ENCODE data around the gene CDT1. TPM values are rescaled to one million over a fixed set of nuclear protein-coding genes. Genes with fewer than 3 reads are reported as not detected.
"Not testable (repeated sequence)": the region's sequence is repeated elsewhere in the genome, so short reads cannot be mapped to it uniquely, and the experiment has no call there.

The CDT1 gene
- total and polyA plus RNA-seq, 5 donors: 0.27 to 3.1 (median 0.67) TPM

DNA sequence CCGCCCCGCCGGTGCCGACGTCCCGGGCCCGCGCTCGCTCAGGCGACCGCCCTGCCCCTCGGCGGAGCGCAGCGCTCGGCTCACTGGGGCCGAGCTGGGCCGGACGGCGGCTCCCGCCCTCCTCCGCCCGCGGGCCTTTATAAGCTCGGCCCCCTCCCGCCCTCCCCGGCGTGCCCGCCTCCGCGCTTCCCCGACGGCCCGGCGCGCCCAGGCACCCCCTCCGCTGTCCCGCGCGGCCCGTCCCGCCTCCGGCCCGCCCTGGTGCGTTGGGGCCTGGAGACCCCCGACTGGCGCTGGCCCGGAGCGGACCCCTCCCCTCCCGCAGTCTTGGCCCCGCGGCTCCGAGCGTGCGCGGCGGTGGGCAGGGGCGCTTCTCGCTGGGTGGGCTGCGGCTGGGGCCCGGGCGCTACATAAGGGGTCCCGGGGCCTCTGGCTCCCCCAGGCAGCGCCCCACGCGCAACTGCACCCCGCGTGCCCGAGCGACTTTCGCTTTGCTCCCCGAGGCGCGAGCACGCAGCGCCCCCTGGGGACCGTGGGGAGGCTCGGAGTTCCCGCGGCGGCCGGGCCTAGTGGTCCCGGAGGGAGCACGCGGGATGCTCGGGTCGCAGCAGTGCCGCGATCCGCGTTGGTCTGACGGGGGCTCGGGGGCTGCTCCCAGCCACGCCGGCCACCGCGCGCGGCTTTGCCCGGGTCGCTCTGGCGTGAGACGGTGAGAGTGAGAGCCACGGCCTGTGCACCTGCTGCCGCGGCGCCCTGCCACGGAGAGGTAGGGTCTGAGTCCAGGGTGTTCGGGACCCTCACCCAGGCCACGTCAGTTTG lies 18.3 kb upstream of the CDT1 start, which contains the start of gene PIEZO1:
TSS of gene PIEZO1 (minus strand) at position 115 of the 819 bp plus-strand sequence. CDS start 256 bp downstream, outside the sequence.
- H3K27me3 ChIP-seq (ENCODE audit: control insufficient read depth, insufficient read depth): no peaks in the 10 kb centered on the region
- peak within 1 kb of the TSS; percentile 58 for H3K27ac ChIP-seq (ENCODE audit: low read length)
- WGBS: 4% methylated on average over 110 of the region's 110 CpGs
- peak within 1 kb of the TSS; percentile 70 for H3K4me3 ChIP-seq (ENCODE audit: low read length)
- no peaks in the 10 kb centered on the region for H3K4me1 ChIP-seq (ENCODE audit: control insufficient read depth, insufficient read depth, low read length)
- intact Hi-C loops (cut with DNase I): loop anchor here in 2 of 4 donors (2.0 to 5.0 kb wide), 2 partner anchors 41 to 43 kb away; no protein-coding TSS in a partner anchor
- peak; percentile 76 to 93 (median 92) for DNase-seq
- H3K9me3 ChIP-seq (ENCODE audit: control insufficient read depth, low read length): no peaks in the 10 kb centered on the region
- ATAC-seq: peak; percentile 57 to 59

DNA sequence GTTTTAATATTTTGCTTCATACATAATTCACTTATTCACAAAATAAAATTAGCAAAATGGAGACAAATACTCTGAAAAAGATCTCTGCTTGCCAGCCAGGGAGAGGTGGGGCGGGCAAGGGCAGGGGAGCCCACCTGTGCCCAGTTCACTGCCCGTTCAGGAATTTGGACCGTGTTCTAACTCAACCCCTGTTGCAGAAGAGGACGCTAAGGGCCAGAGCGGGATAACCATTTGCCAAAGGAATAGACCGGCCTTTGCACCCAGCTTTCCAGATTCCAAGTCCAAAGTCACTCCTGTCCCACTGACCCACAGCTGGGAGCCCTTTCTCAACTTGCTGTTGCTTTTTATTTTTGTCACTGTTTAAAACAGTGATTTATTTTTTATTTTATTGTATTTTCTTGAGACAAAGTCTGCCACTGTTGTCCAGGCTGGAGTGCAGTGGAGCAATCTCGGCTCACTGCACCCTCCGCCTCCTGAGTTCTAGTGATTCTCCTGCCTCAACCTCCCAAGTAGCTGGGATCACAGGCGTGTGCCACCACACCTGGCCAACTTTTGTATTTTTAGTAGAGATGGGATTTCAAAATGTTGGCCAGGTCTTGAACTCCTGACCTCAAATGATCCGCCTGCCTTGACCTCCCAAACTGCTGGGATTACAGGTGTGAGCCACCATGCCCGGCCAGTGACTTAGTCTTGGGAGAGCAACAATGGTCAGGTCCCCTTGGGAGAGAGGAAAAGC lies 15.8 kb upstream of the CDT1 start:
- 91% methylated on average over 11 of the region's 11 CpGs for WGBS
- no peak overlapping the region for H3K27ac ChIP-seq (ENCODE audit: low read length)
- intact Hi-C loops (cut with DNase I): loop anchor here in 1 of 4 donors (5.0 kb wide), 1 partner anchor 45 kb away; no protein-coding TSS in a partner anchor
- no peaks in the 10 kb centered on the region for H3K27me3 ChIP-seq (ENCODE audit: control insufficient read depth, insufficient read depth)
- DNase-seq (no peak), ATAC-seq (no peak)
- H3K4me1 ChIP-seq (ENCODE audit: control insufficient read depth, insufficient read depth, low read length): no peaks in the 10 kb centered on the region
- H3K4me3 ChIP-seq (ENCODE audit: low read length): no peak overlapping the region
- no peaks in the 10 kb centered on the region for H3K9me3 ChIP-seq (ENCODE audit: control insufficient read depth, low read length)

DNA sequence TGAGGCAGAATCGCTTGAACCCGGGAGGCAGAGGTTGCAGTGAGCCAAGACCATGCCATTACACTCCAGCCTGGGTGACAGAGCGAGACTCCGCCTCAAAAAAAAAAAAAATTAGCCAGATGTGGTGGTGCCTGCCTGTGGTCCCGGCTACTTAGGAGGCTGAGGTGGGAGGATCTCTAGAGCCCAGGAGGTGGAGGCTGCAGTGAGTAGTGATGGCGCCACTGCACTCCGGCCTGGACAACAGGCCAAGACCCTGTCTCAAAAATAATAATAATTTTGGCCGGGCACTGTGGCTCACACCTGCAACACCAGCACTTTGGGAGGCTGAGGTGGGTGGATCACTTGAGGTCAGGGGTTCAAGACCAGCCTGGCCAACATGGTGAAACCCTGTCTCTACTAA lies 14.8 kb upstream of the CDT1 start:
- not testable (repeated sequence) for H3K27ac ChIP-seq (ENCODE audit: low read length); H3K4me3 ChIP-seq (ENCODE audit: low read length); H3K27me3 ChIP-seq (ENCODE audit: control insufficient read depth, insufficient read depth); ATAC-seq; DNase-seq; H3K4me1 ChIP-seq (ENCODE audit: control insufficient read depth, insufficient read depth, low read length); H3K9me3 ChIP-seq (ENCODE audit: control insufficient read depth, low read length)
- WGBS: 95% methylated on average over 8 of the region's 8 CpGs
- intact Hi-C loops (cut with DNase I): loop anchor here in 1 of 4 donors (5.0 kb wide), 1 partner anchor 46 kb away; no protein-coding TSS in a partner anchor

DNA sequence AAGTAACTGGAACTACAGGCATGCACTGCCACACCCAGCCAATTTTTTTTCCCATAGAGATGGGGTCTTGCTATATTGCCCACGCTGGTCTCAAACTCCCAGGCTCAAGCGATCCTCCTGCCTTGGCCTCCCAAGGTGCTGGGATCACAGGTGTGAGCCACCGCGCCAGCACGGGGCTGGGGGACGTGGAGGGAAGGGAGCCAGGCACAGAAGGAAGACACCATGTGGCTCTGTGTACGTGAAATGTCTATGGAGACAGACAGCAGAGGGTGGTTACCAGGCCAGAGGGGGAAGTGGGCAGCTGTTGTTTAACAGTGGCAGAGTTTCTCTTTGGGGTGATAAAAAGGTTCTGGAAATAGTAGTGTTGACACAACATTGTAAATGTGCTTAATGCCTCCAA lies 14.0 kb upstream of the CDT1 start:
- Histone ChIP-seq H3K4me1 (ENCODE audit: control insufficient read depth, insufficient read depth, low read length) (no peaks in the 10 kb centered on the region), H3K9me3 (ENCODE audit: control insufficient read depth, low read length) (no peaks in the 10 kb centered on the region), H3K27ac (ENCODE audit: low read length) (no peak overlapping the region), H3K27me3 (ENCODE audit: control insufficient read depth, insufficient read depth) (no peaks in the 10 kb centered on the region), H3K4me3 (ENCODE audit: low read length) (no peak overlapping the region)
- DNase-seq: no peak
- 84% methylated on average over 7 of the region's 7 CpGs for WGBS
- no peak for ATAC-seq
- intact Hi-C loops (cut with DNase I): loop anchor here in 1 of 4 donors (5.0 kb wide), 1 partner anchor 47 kb away; no protein-coding TSS in a partner anchor

DNA sequence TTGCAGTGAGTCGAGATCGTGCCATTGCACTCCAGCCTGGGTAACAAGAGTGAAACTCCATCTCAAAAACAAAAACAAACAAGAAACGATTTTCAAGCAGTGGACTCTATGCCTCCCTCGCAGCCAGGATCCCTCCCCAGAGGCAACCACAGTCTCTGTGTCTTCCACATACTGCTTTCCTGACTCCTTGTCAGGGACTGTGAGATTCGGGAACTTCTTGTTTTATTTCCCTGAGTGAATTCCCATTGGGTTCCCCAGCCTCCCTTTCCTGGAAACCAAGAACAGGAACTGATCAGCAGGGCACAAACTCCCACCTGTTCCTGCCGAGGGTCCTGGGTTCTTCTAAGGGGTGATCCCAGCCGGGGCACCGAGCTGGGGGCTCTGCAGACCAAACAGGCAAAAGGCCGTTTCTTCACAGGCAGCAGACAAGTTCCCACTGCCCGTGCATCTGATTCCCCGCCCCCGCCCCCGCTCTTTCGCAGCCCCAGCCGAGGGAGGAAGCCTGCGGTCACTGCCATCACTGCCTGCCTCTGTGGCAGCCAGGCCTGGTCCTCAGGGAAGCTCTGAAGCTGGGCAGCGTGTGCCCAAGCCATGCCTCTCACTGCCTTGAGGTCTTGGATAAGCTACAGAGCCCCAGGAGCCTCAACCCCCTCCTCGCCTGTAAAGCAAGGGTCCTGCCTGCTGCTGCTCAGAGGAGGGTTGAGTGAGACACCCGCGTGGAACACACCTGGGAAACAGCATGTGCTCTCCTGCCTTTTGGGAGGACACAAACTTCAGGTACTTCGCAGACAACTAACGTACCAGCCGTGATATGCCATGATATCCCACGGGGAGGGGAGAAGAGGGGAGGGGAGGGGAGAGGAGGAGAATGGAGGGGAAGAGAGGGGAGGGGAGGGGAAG lies 13.0 kb upstream of the CDT1 start:
- Histone ChIP-seq H3K27ac (ENCODE audit: low read length) (no peak overlapping the region), H3K4me3 (ENCODE audit: low read length) (no peak overlapping the region), H3K27me3 (ENCODE audit: control insufficient read depth, insufficient read depth) (no peaks in the 10 kb centered on the region), H3K4me1 (ENCODE audit: control insufficient read depth, insufficient read depth, low read length) (no peaks in the 10 kb centered on the region), H3K9me3 (ENCODE audit: control insufficient read depth, low read length) (no peaks in the 10 kb centered on the region)
- intact Hi-C loops (cut with DNase I): no loop called here
- DNase-seq (peak in 2 of 3 donors; percentile 80 to 82), ATAC-seq (peak; percentile 32 to 39)
- WGBS: 16% methylated on average over 24 of the region's 24 CpGs

DNA sequence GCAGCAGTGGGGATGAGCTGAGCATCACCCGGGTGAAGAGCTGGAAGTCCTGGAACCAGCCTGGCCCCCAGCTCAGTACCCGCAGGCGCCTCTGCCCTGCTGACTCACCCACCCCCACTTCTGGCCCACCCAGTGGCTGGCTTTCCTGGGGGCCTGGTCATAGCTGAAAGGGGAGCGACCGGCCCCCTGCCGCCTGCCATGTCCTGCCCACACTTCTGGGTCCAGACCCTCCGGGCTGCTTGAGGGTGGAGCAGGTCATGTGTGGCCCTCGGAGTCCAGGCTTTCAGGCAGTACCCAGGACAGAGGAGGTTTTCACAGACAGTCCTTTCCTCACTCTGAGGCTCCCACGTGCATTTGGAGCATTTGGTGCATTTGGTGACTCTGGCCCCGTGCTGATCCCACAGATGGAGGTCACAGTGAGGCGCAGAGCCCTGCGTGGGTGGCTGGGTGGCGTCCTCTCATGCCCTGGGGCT lies 11.5 kb upstream of the CDT1 start:
- no peak overlapping the region for H3K27ac ChIP-seq (ENCODE audit: low read length)
- no peaks in the 10 kb centered on the region for H3K27me3 ChIP-seq (ENCODE audit: control insufficient read depth, insufficient read depth)
- 71% methylated on average over 13 of the region's 13 CpGs for WGBS
- no peak for ATAC-seq
- no peak overlapping the region for H3K4me3 ChIP-seq (ENCODE audit: low read length)
- H3K4me1 ChIP-seq (ENCODE audit: control insufficient read depth, insufficient read depth, low read length): no peaks in the 10 kb centered on the region
- DNase-seq: no peak
- intact Hi-C loops (cut with DNase I): no loop called here
- H3K9me3 ChIP-seq (ENCODE audit: control insufficient read depth, low read length): no peaks in the 10 kb centered on the region

DNA sequence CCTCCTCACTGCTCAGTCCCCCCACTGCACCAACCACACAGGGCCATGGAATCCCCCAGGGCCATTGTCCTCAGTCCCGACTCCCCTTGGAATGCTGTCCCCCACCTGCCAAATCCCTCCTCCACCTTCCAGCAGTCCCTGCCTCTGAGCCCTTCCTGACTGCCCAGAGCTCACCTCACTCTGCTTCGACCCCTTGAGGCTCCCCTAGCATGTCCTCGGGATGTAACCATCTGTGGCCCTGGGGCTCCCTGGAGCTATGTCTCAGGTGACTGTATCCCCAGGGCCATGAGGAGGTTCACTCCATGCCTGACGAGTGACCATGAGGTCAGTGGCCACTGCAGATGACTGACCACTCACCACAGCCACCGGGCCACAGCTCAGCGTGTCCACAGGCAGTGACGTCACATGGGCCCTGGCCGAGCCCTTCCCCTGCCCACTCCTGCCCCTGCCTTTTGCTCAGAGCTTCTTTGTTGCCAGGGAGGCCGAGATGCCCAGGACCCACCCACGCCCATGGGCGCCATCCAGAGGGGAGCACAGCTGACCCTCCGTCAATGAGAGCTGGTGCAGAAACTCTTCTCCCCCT lies 10.8 kb upstream of the CDT1 start:
- WGBS: 68% methylated on average over 12 of the region's 12 CpGs
- Histone ChIP-seq H3K27ac (ENCODE audit: low read length) (no peak overlapping the region), H3K9me3 (ENCODE audit: control insufficient read depth, low read length) (no peaks in the 10 kb centered on the region), H3K27me3 (ENCODE audit: control insufficient read depth, insufficient read depth) (no peaks in the 10 kb centered on the region), H3K4me3 (ENCODE audit: low read length) (no peak overlapping the region), H3K4me1 (ENCODE audit: control insufficient read depth, insufficient read depth, low read length) (no peaks in the 10 kb centered on the region)
- peak; percentile 10 to 16 for ATAC-seq
- DNase-seq: no peak
- intact Hi-C loops (cut with DNase I): no loop called here

DNA sequence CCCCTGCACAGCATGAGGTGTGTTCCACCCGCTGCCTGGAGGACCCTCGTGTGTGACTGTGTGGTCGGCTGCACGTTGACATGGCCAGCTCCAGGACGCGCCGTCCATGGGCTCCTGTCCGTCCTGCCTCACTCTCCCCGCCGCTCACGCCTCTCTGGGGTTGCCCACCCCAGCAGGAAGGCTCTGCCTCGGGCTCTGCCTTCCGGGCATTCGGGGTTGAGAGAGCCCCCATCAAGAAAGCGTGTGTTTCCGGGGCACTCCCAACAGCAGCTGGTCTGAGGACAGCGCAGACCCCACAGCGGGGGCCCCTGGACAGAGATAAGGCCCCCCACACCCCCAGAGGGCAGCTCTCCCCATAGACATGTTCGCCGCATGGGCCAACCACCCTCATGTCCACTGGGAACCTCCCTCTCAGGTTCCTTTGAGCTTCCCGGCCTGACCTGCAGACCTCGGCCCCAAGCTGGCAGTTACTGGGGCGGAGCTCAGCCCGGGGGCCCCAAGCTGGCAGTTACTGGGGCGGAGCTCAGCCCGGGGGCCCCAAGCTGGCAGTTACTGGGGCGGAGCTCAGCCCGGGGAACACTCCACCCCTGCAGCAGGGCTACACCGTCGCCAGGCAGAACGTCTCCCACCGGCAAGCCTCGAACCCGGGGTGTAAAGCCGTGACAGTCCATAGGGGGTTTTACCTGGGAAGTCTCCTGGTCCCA lies 10.2 kb upstream of the CDT1 start:
- DNase-seq (no peak), ATAC-seq (peak in 1 of 2 donors; percentile 8)
- intact Hi-C loops (cut with DNase I): no loop called here
- 48% methylated on average over 35 of the region's 35 CpGs for WGBS
- Histone ChIP-seq H3K27ac (ENCODE audit: low read length) (no peak overlapping the region), H3K4me1 (ENCODE audit: control insufficient read depth, insufficient read depth, low read length) (no peaks in the 10 kb centered on the region), H3K4me3 (ENCODE audit: low read length) (no peak overlapping the region), H3K27me3 (ENCODE audit: control insufficient read depth, insufficient read depth) (no peaks in the 10 kb centered on the region), H3K9me3 (ENCODE audit: control insufficient read depth, low read length) (no peaks in the 10 kb centered on the region)

DNA sequence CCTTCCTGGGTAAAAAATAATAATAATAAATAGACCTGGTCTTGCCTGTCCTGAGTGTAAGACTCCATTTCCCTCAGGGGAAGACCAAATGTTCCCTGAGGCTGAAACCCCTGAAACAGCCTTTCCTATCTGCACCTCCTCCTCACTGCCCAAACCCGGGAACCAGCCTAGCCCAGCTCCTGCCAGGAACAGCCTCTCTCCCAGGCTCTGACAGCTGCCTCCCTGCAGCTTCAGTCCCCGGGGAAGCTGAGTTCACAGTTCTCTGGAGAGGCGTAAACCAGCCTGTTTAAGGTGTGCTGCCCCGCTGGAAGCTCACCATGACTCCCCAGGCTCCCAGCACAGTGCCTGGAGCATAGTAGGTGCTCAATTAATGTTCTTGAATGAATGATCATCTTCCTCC lies 7.3 kb upstream of the CDT1 start:
- WGBS: 72% methylated on average over 4 of the region's 4 CpGs
- Histone ChIP-seq H3K4me1 (ENCODE audit: control insufficient read depth, insufficient read depth, low read length) (no peaks in the 10 kb centered on the region), H3K27me3 (ENCODE audit: control insufficient read depth, insufficient read depth) (no peaks in the 10 kb centered on the region), H3K9me3 (ENCODE audit: control insufficient read depth, low read length) (no peaks in the 10 kb centered on the region), H3K27ac (ENCODE audit: low read length) (no peak overlapping the region), H3K4me3 (ENCODE audit: low read length) (no peak overlapping the region)
- ATAC-seq (no peak), DNase-seq (no peak)
- intact Hi-C loops (cut with DNase I): no loop called here

DNA sequence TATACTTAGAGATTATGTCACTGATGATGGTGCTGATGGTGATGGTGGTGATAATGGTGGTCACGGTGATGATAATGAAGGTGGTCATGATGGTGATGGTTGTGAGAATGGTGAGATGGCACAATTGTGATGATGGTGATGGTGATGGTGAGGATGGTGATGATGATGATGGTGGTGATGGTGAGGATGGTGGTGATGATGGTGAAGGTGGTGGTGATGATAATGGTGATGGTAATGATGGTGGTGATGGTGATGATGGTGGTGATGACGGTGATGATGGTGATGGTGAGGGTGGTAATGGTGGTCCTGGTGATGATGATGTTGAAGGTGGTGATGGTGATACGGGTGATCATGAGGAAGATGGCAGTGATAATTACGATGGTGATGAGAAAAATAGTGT lies 5.5 kb upstream of the CDT1 start:
- Histone ChIP-seq H3K27ac (ENCODE audit: low read length) (no peak overlapping the region), H3K27me3 (ENCODE audit: control insufficient read depth, insufficient read depth) (no peaks in the 10 kb centered on the region), H3K4me1 (ENCODE audit: control insufficient read depth, insufficient read depth, low read length) (no peaks in the 10 kb centered on the region), H3K9me3 (ENCODE audit: control insufficient read depth, low read length) (no peaks in the 10 kb centered on the region), H3K4me3 (ENCODE audit: low read length) (no peak overlapping the region)
- no peak for ATAC-seq
- 93% methylated on average over 4 of the region's 4 CpGs for WGBS
- no peak for DNase-seq
- intact Hi-C loops (cut with DNase I): no loop called here
